RWPE1 (cell line): ENCODE data around the gene ELOVL2.

Experiments
- CTCF ChIA-PET: fragments of 350-600 bp; sonication (Branson Sonifier 250); formaldehyde crosslinking; extraction: SDS; loops from one replicate; lab custom pipeline; 2021; lab: Yijun Ruan, JAX
- POLR2A ChIA-PET: fragments of 400-600 bp; formaldehyde crosslinking; extraction: SDS; loops from one replicate; lab custom pipeline; 2020; ENCODE audit warnings: antibody characterized with exemption; ENCODE audit not compliant: low non-redundant PET; lab: Yijun Ruan, JAX
- DNase-seq: peaks from one replicate; pipeline ENCODE4 v3.0.0; 2012; ENCODE audit warnings: low spot score
- H3K27ac ChIP-seq: fragments of 450-650 bp; 2 replicates; pipeline ENCODE4 v1.5.1; 2017
- CTCF ChIP-seq: fragments of 450-650 bp; conservative IDR thresholded peaks from 2 replicates; pipeline ENCODE4 v1.5.1; 2017; ENCODE audit warnings: low read depth, mild to moderate bottlenecking

The ELOVL2 gene

DNA sequence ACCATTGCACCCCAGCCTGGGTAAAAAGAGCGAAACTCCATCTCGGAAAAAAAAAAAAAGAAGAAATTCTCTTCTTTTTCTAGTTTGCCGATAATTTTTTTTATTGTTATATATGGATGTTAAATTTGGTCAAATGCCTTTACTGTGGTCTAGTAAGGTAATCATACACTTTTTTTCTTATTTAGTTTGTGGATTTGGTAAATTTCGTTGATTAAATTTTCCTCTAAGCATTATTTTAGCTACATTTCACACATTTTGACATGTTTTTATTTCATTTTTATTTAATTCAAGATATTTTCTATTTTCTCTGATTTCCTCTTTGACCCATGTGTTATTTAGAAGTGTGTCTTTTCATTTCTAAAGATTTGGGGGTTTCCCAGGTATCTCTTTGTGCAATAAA lies 18.0 kb upstream of the ELOVL2 start:
- no peak for TF ChIP-seq CTCF
- DNase-seq, result no peak
- ChIA-PET CTCF (interaction anchor here (0.6 kb wide), 1 partner anchor 26 kb away, joined by 3 read pairs; no protein-coding TSS in a partner anchor), POLR2A (no interaction called here)
- H3K27ac ChIP-seq, result no peak overlapping the region

DNA sequence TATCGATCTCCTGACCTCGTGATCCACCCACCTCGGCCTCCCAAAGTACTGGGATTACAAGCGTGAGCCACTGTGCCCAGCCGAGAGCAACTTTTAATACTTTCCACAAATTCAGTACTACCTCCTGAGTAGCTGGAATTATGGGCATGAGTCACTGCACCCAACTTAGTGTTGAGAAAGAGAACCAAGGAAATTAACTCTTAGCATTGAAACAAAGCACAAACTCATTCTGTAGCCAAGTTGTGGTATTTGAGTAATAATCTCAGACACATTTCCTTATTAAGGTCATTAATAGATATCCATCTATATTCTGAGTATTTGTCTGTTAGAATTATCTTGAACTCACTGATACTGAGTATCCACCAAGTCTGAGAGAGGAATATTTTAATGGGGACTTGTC lies 14.3 kb upstream of the ELOVL2 start:
- no peak for DNase-seq
- no peak for TF ChIP-seq CTCF
- ChIA-PET POLR2A (no interaction called here), CTCF (no interaction called here)
- no peak overlapping the region for H3K27ac ChIP-seq

DNA sequence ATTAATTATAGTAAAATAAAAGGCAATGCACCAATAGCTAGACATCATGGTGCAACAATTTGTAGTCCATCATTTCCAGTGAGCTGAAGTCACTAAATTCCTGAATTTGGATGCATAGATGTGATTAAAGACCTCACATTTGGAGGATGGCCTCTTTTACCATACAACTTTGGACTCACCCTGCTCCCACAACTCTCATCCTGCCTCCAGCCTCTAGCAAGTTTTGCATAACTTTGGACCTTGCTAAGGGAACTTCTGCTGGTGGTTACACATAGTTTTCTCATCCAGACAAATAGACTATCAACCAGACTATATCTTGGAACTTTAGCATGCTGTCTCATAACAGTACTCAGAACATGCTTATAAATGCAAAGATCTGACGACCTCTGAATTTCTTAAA lies 12.8 kb upstream of the ELOVL2 start:
- ChIA-PET CTCF (interaction anchor here (0.8 to 1.8 kb wide), 2 partner anchors 8 to 12 kb away, joined by 4 to 9 read pairs; no protein-coding TSS in a partner anchor), POLR2A (no interaction called here)
- TF ChIP-seq CTCF, result no peak
- no peak overlapping the region for H3K27ac ChIP-seq
- no peak for DNase-seq

DNA sequence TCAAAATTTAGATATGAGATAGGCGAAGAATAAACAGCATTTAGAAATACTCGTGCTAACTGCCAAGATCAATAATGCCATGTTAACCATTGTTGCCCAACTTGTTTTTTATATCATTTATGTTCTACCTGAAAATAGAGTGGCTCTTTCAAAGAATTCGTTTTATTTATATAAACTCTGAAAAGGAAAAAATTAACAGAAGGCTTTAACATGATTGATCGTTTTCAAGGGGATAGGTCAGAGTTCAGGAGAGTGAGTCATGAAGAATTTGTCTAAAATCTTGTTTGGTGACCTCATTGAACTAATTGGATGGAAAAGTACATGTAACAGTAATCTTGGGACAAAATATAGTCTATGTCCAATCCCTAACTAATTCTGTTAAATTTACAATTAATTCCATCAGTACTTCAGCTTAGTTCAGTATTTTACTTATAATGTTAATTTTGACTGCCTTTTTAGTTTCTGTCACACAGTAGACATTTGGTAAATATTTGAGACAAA lies 11.1 kb upstream of the ELOVL2 start:
- POLR2A ChIA-PET, result no interaction called here
- CTCF ChIA-PET, result interaction anchor here (1.1 kb wide), 1 partner anchor 27 kb away, joined by 4 read pairs; no protein-coding TSS in a partner anchor
- DNase-seq, result no peak
- no peak overlapping the region for H3K27ac ChIP-seq
- TF ChIP-seq CTCF, result no peak

GRCh38 chr6:11054722-11055121 lies 10.6 kb upstream of the ELOVL2 start:
- POLR2A ChIA-PET, result interaction anchor here (0.5 kb wide), 1 partner anchor 336 kb away, joined by 6 read pairs; no protein-coding TSS in a partner anchor
- no peak for TF ChIP-seq CTCF
- CTCF ChIA-PET, result interaction anchor here (1.1 kb wide), 1 partner anchor 28 kb away, joined by 4 read pairs; no protein-coding TSS in a partner anchor

DNA sequence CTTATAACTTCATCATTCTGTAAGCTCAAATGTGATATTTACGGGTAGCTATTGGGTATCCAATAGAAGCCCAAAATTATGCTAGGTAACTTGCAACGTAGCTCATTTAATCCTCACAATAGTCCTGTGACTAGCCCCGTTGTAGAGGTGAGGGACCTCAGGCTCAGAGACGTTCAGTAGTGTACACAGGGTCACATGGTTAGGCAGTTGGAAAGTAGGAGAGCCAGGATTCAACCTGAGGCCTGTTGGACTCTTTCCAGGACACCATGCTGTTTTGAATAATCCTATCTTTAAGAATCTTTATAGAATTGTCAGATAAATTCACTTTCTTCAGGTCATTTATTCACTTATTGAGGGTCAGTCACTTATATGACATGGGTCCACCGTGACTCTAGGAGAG lies 9.2 kb upstream of the ELOVL2 start:
- no peak for TF ChIP-seq CTCF
- CTCF ChIA-PET, result interaction anchor here (1.0 kb wide), 1 partner anchor 15 kb away, joined by 6 read pairs; no protein-coding TSS in a partner anchor
- DNase-seq, result no peak
- H3K27ac ChIP-seq, result no peak overlapping the region
- POLR2A ChIA-PET, result no interaction called here

More at GRCh38 chr6:11054722-11055121, 10.6 kb upstream of the ELOVL2 start:
- no peak overlapping the region for H3K27ac ChIP-seq
- DNase-seq, result no peak
